ENCODE measurements around the gene TRIM8. TPM values are rescaled to one million over a fixed set of nuclear protein-coding genes. Genes with fewer than 3 reads are reported as not detected.

The TRIM8 gene
- total and polyA plus RNA-seq, 2 donors (not counting 3 experiments of a cell fraction or from before 2014, with no cell fraction given), result 74.1 to 114 TPM

- CTCF ChIA-PET, result interaction anchor here (0.7 to 2.7 kb wide), 25 partner anchors 9 to 440 kb away, joined by 3 to 26 read pairs (median 5); partner anchors contain the start of genes ACTR1A, ARL3, SFXN2 and SUFU
- dilution Hi-C loops (cut with MboI; ENCODE audit: extremely low pct_ligation_motif_present, low sequenced_read_pairs), result no loop called here
Observed at GRCh38 chr10:102669206-102670064, 25.2 kb downstream of the TRIM8 start.

More at GRCh38 chr10:102669206-102670064, 25.2 kb downstream of the TRIM8 start:
- Histone ChIP-seq H2AFZ (ENCODE audit: low read depth, low read length) (no peak overlapping the region), H3K9ac (replicated peaks; ENCODE audit: extremely low read depth, insufficient read depth, low read length) (no peak overlapping the region), H3K27me3 (ENCODE audit: control insufficient read depth in 2 of 2, insufficient read depth in 2 of 2, low read length in 2 of 2) (no peaks in the 10 kb centered on the region), H3K4me2 (ENCODE audit: insufficient read depth, low read length) (no peak overlapping the region), H3K4me3 (replicated peaks in 1 of 3; ENCODE audit: insufficient read depth in 1 of 3, low read depth in 1 of 3, low read length in 3 of 3) (no peak overlapping the region), H3K9me1 (replicated peaks; ENCODE audit: control insufficient read depth, extremely low read depth, insufficient read depth, low read length) (no peaks in the 10 kb centered on the region), H4K20me1 (replicated peaks; ENCODE audit: control insufficient read depth, extremely low read depth, insufficient read depth, low read length) (no peaks in the 10 kb centered on the region), H3K36me3 (ENCODE audit: control insufficient read depth in 2 of 2, extremely low read depth in 1 of 2, insufficient read depth in 2 of 2, low read length in 2 of 2) (no peaks in the 10 kb centered on the region), H3K27ac (ENCODE audit: insufficient read depth, low read depth, low read length) (no peak overlapping the region), H3K9me3 (replicated peaks; ENCODE audit: control insufficient read depth, insufficient read depth, low read length) (no peaks in the 10 kb centered on the region), H3K79me2 (ENCODE audit: control insufficient read depth, insufficient read depth, low read length) (no peaks in the 10 kb centered on the region), H3K4me1 (ENCODE audit: control insufficient read depth, extremely low read depth, insufficient read depth, low read length) (peaks cover 5% of the 10 kb centered on the region)
- no peak for DNase-seq (ENCODE audit: low read depth, low spot score)
- POLR2A ChIA-PET, result interaction anchor here (0.5 kb wide), 1 partner anchor 12 kb away, joined by 4 read pairs; no protein-coding TSS in a partner anchor
- FAIRE-seq, result no peak
- intact Hi-C loops (cut with micrococcal nuclease), result no loop called here
- BruUV-seq (replicated peaks), result no TSS peak
- TF ChIP-seq POLR2A (IDR thresholded peaks at IDR 0.05; ENCODE audit: low read depth, low read length), result no peak
- peak; percentile 17 to 51 for TF ChIP-seq CTCF (IDR thresholded peaks at IDR 0.05; ENCODE audit: extremely low read depth in 1 of 2, insufficient read depth in 1 of 2, low read depth in 1 of 2, low read length in 2 of 2)

Data from endothelial cell of umbilical vein (primary cell).